Motor neuron (in vitro differentiated cells): ENCODE results near the gene SULT1C4. TPM values are rescaled to one million over a fixed set of nuclear protein-coding genes. Genes with fewer than 3 reads are reported as not detected.

Source experiments
- ATAC-seq, 8 experiments: fragments of 200-7000 bp; cut with Tn5 transposase; replicated peaks in 6 of 8; 2 replicates each; pipeline ENCODE4 v1.8.0; 2021; ENCODE audit warnings: mild to moderate bottlenecking in 8 of 8, moderate library complexity in 8 of 8
- H3K27ac ChIP-seq, 2 donors: fragments of 250-450 bp; sonication (Bioruptor Pico); 2 replicates each; pipeline ENCODE4 v1.9.0; 2021; ENCODE audit warnings: antibody characterized with exemption in 2 of 2, mild to moderate bottlenecking in 2 of 2, moderate library complexity in 1 of 2
- H3K4me1 ChIP-seq, 2 donors: fragments of 250-450 bp; sonication (Bioruptor Pico); replicated peaks in 1 of 2; 2 replicates each; pipeline ENCODE4 v1.6.1; 2021; ENCODE audit warnings: antibody characterized with exemption in 2 of 2, mild to moderate bottlenecking in 2 of 2, moderate library complexity in 1 of 2
- H3K4me3 ChIP-seq, 5 donors: fragments of 250-450 bp; sonication (Bioruptor Pico); 2 replicates each; pipeline ENCODE4 v1.9.0; 2021; ENCODE audit warnings: antibody characterized with exemption in 5 of 5, mild to moderate bottlenecking in 5 of 5, moderate library complexity in 4 of 5
- WGBS, 10 experiments: fragments of 450-650 bp; shearing (Covaris generic); methylation state at CpG; one replicate each; pipeline ENCODE4 v1.0.0; 2022; 5-methylcytosine and 5-hydroxymethylcytosine counted together
- in situ Hi-C, 9 experiments: fragments of 400-800 bp; cut with MboI; loops; one replicate each; pipeline ENCODE4 v1.15.0; 2021; ENCODE audit warnings: low sequenced_read_pairs in 9 of 9, low pct_unique_long_range_greater_than_20kb in 2 of 9; ENCODE audit not compliant: unreplicated experiment in 9 of 9
- total RNA-seq, 8 experiments: library from RNA; unstranded; fragments of 300-600 nt; gene quantifications; 2 replicates each; pipeline versions ENCODE4 v1.2.3 to v1.2.4, GENCODE V29; 2022

SULT1C4 gene
- total RNA-seq, 8 experiments from 2014 or later: 0.20 to 26.9 (median 2.0) TPM

DNA sequence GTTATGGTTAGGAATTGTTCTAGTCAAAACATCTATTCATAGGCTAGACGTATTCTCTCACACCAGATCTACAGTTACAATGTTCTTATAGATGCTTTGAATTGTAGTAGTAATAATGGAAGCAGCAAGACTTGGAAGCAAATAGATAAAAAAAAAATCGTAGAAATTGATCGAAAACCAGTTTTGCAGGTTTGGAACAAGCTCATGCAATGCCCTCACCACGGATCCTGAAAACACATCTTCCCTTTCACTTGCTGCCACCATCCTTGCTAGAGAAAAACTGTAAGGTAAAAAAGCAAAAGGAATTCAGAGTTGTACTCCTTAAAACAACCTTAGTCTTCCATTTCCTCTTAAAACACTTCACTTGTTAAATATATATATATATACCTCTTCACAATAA lies 4.4 kb downstream of the SULT1C4 start:
- no peak overlapping the region for H3K27ac ChIP-seq
- no peak overlapping the region for H3K4me3 ChIP-seq
- in situ Hi-C loops: no loop called here
- H3K4me1 ChIP-seq: peaks cover 0 to 3% of the 10 kb centered on the region in 2 donors
- 12 to 100% (median 85%) methylated on average over 2 to 4 of the region's 4 CpGs; no CpG with 5 or more reads in 1 of the 10 experiments for WGBS, 10 experiments
- ATAC-seq: no peak

DNA sequence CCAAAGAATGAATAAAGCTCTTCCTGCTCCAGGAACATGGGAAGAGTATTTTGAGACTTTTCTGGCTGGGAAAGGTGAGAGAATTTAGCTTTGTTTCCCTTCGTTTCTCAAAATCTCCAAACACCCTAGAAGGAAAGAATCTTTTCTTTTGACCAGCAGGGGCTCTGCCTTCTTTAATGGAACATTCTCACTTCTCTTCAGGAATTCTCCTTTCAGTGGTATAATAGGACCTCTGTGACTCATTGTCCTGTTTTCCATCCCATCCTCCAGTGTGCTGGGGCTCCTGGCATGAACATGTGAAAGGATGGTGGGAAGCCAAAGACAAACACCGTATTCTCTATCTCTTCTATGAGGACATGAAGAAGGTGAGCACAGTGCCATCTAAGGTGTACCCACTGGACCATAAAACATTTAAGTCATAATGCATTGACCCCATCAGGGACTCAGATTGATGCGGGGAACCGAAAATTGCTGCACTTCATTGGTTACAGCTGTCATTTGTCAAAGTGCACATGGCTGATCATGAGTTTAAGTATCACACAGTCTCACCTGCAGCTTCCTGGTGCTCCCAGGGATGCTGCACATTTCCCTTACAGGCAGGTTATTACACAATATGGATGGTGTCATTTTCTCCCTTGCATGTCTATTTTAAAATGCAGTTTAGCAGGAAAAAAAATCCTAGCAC lies 5.5 kb downstream of the SULT1C4 start:
- Histone ChIP-seq H3K27ac (no peak overlapping the region), H3K4me3 (no peak overlapping the region), H3K4me1 (no peaks in the 10 kb centered on the region)
- in situ Hi-C loops: no loop called here
- ATAC-seq: no peak
- 29 to 93% (median 68%) methylated on average over 1 to 4 of the region's 4 CpGs; no CpG with 5 or more reads in 1 of the 10 experiments for WGBS, 10 experiments

DNA sequence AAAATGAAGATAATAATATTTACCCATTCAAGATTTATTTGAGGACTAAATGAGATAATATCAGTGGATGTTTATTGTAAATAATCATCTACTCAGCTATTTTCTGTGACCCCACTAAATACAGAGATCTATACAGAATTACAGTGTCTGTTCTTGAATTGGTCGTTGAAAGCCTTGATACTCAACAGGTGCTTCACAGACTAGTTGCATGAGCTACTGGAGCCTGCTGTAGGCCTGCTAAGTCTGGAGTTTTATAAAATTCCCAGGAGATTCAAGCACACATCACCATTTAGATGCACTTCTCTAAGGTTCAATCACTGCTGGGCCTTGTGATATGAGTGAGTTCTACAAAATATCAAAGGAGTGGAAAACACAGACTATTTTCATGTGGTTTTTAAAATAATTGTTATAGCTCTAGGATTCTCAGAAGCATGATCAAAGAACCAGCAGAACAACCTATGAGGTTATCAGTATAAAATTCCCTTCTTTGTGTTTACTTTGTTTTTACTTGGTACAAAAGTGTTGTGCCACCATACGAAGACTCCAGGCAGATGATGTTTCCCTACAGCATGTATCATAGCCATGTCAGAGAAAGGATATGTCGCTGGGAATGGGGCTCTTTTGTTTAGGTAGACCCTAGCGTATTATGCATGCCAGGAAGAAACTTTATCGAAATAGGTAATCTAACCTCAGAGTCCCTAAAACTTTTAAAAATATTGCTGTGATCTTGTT lies 7.1 kb downstream of the SULT1C4 start:
- H3K4me3 ChIP-seq: no peak overlapping the region
- no peaks in the 10 kb centered on the region for H3K4me1 ChIP-seq
- in situ Hi-C loops: no loop called here
- WGBS, 10 experiments: 38 to 100% (median 83%) methylated on average over 1 to 5 of the region's 5 CpGs; no CpG with 5 or more reads in 1 of the 10 experiments
- ATAC-seq: no peak
- no peak overlapping the region for H3K27ac ChIP-seq

DNA sequence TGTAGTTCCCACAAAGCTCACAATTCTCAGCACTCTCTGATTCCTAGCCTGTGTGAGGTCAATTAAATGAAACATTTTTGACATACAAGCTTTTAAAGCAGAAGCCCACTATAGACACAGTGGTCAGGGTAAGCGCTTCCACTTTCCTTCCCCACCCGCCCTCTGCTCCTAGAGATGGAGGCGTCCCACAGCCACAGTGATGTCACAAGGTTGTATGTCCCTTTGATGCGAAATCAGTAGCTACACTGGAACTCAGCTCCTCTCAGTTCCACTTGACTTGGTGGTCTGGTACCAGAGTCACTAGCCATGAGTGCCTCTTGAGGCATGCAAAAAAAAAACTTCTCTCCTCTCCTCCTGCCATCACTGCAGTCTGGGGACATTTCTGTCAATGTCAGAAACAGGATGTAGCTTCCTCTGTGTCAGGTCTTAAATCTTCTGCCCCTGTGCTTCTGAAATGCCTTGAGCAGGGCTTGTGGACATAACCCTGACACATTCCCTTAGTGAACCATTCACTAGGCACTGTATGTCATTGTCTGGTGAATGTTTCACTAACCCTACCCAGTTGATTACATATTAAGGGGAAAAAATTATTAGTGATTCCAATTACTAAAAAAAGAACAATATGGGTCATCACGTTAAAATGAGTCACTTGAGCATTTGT lies 7.8 kb downstream of the SULT1C4 start:
- in situ Hi-C loops: no loop called here
- H3K4me3 ChIP-seq: no peak overlapping the region
- no peaks in the 10 kb centered on the region for H3K4me1 ChIP-seq
- H3K27ac ChIP-seq: no peak overlapping the region
- 0 to 83% (median 67%) methylated on average over 1 to 4 of the region's 5 CpGs; no CpG with 5 or more reads in 1 of the 10 experiments for WGBS, 10 experiments
- ATAC-seq: no peak

DNA sequence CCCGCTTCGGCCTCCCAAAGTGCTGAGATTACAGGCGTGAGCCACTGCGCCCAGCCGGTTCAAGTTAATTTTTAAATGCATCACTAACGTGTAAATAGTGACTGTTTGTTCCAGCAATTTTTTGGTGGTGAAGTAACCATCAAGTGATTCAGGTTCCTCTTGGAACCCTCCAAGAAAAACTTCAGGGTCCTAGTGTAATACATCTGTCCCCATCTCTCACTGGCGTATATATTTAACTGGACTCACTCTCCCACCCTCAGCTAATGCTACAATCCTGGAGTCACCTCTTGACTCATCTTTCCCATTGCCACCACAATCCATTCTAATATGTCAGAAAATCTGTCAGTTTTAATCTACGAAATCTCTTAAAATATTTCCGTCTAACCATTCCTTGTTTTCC lies 10.3 kb downstream of the SULT1C4 start:
- no peak for ATAC-seq
- 62 to 100% (median 89%) methylated on average over 1 to 7 of the region's 9 CpGs; no CpG with 5 or more reads in 1 of the 10 experiments for WGBS, 10 experiments
- in situ Hi-C loops: no loop called here

DNA sequence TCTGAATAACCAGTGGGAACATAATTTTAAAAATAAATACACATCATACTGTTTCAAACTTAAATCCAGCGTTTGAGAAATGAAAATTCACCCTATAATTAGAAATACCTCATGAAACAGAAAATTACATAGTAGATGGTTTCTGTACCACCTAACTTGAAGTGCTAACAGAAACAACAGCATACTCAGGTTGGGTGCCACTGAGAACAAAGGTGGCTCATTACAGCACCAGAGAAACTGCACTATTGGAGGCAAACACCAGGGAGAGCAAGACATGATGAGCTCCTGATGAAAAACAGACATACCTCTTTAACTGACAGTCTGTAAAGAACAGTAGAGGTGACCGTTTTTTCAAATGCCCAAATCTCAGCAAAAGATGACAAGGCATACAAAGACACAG lies 12.6 kb downstream of the SULT1C4 start:
- ATAC-seq: no peak
- in situ Hi-C loops: no loop called here
- 14 to 100% (median 62%) methylated on average over 1 to 2 of the region's 2 CpGs; no CpG with 5 or more reads in 1 of the 10 experiments for WGBS, 10 experiments
- H3K27ac ChIP-seq: no peak overlapping the region
- no peak overlapping the region for H3K4me3 ChIP-seq
- no peaks in the 10 kb centered on the region for H3K4me1 ChIP-seq

More for the DNA sequence above, 10.3 kb downstream of the SULT1C4 start:
- Histone ChIP-seq H3K27ac (no peak overlapping the region), H3K4me1 (no peaks in the 10 kb centered on the region), H3K4me3 (no peak overlapping the region)

DNA sequence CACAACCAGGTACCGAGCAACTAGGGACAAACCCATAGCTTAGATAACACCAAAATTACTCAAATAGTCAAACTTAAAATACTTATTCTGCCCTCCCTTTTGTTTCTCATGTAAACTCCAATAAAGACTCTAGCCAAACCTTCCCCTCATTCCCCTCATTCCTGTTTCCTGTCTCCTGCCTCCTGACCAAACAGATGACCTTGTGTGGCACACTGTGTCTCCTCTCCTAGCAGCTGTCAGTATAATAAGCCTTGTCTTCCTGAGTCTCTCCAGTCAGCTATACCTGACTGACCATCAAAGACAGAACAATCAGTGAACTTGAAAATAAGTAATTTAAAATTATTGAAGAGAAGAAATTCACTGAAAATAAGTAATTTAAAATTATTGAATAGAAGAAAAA lies 14.3 kb downstream of the SULT1C4 start:
- H3K4me3 ChIP-seq: no peak overlapping the region
- in situ Hi-C loops: no loop called here
- H3K4me1 ChIP-seq: no peaks in the 10 kb centered on the region
- no peak overlapping the region for H3K27ac ChIP-seq
- WGBS, 10 experiments: 78 to 100% (median 100%) methylated on average over 1 of the region's 1 CpG; no CpG with 5 or more reads in 1 of the 10 experiments
- ATAC-seq: no peak

DNA sequence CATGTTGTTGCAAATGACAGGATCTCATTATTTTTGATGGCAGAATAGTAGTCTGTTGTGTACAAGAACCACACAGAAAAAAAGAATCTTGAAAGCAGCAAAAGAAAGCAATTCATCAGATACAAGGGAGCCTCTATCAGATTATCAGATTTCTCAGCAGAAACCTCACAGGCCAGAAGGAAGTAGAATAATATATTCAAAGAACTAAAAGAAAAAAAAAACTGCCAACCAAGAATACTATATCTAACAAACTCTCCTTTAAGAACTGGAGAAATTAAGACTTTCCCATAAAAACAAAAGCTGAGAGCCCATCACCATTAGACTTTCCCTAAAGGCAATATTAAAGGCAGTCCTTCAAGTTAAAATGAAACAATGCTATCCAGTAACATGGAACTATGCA lies 15.4 kb downstream of the SULT1C4 start:
- Histone ChIP-seq H3K27ac (no peak overlapping the region), H3K4me3 (no peak overlapping the region), H3K4me1 (no peaks in the 10 kb centered on the region)
- in situ Hi-C loops: no loop called here
- no peak for ATAC-seq

DNA sequence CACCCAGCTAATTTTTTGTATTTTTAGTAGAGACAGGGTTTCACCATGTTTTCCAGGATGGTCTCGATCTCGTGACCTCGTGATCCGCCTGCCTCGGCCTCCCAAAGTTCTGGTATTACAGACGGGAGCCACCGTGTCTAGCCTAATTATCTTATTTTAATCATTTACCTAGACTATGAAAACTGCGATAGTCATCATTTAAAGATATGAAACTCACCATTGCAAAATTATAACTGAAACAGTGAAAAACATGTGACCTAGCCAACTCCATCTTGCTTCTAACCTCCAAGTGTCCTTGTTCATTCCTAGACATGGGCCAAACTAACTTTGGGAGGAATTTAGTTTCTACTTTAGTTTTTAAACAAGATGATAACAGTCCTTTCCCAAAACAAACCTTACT lies 17.4 kb downstream of the SULT1C4 start:
- H3K4me1 ChIP-seq: no peaks in the 10 kb centered on the region
- no peak overlapping the region for H3K27ac ChIP-seq
- in situ Hi-C loops: no loop called here
- no peak overlapping the region for H3K4me3 ChIP-seq
- no peak for ATAC-seq
- WGBS, 10 experiments: 57 to 100% (median 93%) methylated on average over 1 to 8 of the region's 8 CpGs; no CpG with 5 or more reads in 3 of the 10 experiments

DNA sequence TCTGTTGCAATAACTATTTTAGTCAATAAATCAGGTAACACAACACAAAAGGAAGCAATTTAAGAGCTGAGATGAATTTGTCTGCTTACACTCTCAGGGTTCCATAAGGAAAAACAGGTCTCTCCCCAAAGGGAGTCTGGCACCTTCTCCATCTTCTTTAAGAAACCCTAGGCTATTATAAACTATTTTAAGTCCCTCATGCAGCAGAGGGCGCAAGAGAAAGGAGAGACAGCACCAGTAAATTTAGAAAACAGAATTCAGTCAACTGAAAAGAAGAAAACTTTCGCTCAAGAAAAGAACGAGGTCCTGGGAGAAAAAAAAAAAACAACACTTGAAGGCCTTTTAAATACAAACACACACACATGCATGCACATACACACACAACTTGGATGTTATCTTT lies 19.1 kb downstream of the SULT1C4 start:
- Histone ChIP-seq H3K4me1 (no peaks in the 10 kb centered on the region), H3K27ac (no peak overlapping the region), H3K4me3 (no peak overlapping the region)
- peak in 1 of 8 experiments; percentile 48 for ATAC-seq
- in situ Hi-C loops: no loop called here
- WGBS, 10 experiments: 0 to 100% (median 86%) methylated on average over 2 to 3 of the region's 3 CpGs; no CpG with 5 or more reads in 1 of the 10 experiments

DNA sequence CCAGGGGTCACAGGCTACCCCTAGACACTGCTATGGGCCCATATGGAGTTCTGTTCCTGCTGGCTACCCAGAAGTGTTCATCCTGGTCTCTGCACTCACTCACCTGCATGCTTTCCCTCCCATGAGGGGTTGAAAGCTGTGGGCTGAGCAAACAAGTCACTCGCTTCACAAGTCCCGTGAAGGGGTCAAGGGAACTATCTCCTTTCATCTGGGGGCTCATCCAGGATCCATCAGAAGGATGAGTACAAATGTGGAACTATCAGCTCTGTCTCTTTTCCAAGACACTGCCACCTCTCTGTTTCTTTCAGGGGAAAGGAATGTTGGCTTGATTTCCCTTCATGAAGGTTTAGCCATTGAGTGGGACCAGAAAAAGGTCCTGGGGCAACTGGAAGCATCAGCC lies 21.7 kb downstream of the SULT1C4 start:
- in situ Hi-C loops: no loop called here
- no peak for ATAC-seq
- no peak overlapping the region for H3K27ac ChIP-seq
- 80 to 100% (median 96%) methylated on average over 1 to 2 of the region's 2 CpGs; no CpG with 5 or more reads in 6 of the 10 experiments for WGBS, 10 experiments
- no peaks in the 10 kb centered on the region for H3K4me1 ChIP-seq
- H3K4me3 ChIP-seq: no peak overlapping the region

DNA sequence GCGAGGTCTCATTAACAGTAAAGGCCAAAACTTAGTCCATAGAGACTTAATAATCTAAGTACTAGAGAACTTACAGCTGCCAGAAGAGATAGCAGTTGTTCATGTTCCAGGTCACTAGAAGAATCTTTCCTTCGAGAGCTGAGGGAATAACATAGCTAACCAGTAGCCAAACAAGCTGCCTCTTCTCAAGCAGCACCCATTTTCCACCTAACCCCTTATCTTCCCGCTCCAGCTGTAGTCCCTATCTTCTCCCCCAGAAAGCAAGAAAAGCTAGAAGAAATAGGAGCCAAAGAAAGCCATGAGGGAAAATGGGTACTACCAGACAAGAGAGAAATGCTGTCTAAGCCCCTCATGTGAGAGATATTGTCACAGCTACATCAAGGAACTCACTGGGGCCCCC lies 24.0 kb downstream of the SULT1C4 start:
- Histone ChIP-seq H3K4me3 (no peak overlapping the region), H3K4me1 (no peaks in the 10 kb centered on the region), H3K27ac (no peak overlapping the region)
- 25 to 100% (median 71%) methylated on average over 1 to 3 of the region's 3 CpGs; no CpG with 5 or more reads in 4 of the 10 experiments for WGBS, 10 experiments
- in situ Hi-C loops: no loop called here
- no peak for ATAC-seq

DNA sequence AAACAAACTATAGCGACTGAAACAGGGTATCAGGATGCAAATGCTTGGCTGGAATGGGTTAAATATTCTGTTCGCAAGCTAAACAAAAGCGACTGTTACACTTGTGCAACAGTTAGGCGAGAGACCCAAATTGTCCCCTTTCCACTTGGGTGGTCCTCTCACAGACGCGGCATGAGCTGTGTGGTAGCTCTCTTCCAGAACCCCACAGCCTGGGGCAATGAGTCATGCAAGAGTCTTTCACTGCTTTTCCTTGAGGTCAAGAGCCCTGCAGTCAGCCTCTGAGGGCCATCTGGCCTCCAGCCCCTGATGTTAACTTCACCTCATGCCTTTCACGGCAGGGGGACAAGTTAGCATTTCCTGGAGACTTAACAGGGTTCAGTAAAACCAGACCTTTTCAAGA lies 25.7 kb downstream of the SULT1C4 start:
- ATAC-seq: peak in 4 of 8 experiments; percentile 50 to 67 (median 56)
- WGBS, 10 experiments: 0 to 67% (median 11%) methylated on average over 1 to 7 of the region's 7 CpGs; no CpG with 5 or more reads in 3 of the 10 experiments
- Histone ChIP-seq H3K4me3 (no peak overlapping the region), H3K4me1 (no peaks in the 10 kb centered on the region), H3K27ac (no peak overlapping the region)
- in situ Hi-C loops: no loop called here
